Astrocyte of the spinal cord (primary cell): ENCODE results near the gene ABR.
A peak's percentile ranks its signal among the peaks of the same experiment; 100 is the strongest.

ENCODE experiments used
- DNase-seq: peaks from one replicate; pipeline ENCODE4 v3.0.0; 2011; ENCODE audit warnings: low read depth, low spot score
- H3K4me3 ChIP-seq: 2 replicates; pipeline ENCODE4 v1.5.1; 2011; ENCODE audit warnings: low read depth, mild to moderate bottlenecking, low read length, moderate library complexity
- CTCF ChIP-seq: IDR thresholded peaks from 2 replicates; pipeline ENCODE4 v1.5.1; 2012; ENCODE audit warnings: low read depth, mild to moderate bottlenecking, low read length, inconsistent platforms
- in situ Hi-C: cut with HindIII; loops from 2 replicates; pipeline ENCODE4 v1.10.0; 2017; ENCODE audit warnings: low sequenced_read_pairs

ABR gene

GRCh38 chr17:1009229-1010085 is 170.3 kb downstream of the ABR start:
- no peak for TF ChIP-seq CTCF
- H3K4me3 ChIP-seq, result no peak overlapping the region
- in situ Hi-C loops, result no loop called here
- DNase-seq, result no peak

DNA sequence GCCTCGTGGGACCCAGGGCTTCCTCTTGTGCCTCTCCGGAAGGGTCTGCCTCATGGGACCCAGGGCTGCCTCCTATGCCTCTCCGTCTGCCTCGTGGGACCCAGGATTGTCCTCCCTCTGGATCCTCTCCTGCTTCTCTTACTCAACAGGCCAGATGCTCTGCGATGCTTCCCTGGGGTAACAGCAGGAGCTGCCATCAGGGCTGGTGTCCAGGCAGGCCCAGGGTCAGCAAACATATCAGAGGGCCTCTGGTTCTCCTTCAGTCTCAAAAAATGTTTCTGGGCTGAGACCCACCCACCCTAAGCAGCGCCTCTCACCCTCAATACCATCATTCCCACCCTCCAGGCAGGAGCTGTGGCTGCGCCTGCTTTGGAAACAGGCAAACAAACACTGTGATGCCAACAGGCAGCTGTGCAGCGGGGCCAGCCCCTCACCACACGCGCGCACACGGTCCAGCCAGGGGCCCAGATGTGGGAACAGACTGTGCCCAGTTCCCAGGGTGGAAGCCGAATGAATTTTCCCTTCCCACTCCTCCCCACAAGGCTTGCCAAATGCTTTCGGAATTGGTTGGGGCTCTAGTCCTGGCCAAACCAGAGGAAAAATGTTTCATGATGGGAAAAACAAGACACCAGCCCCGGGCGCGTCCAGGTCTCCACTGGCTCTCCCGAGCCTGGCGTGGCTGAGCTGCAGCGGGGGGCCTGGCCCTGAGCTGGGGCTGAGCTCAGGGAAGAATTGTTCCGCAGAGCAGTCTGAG is 171.6 kb downstream of the ABR start:
- TF ChIP-seq CTCF, result no peak
- in situ Hi-C loops, result no loop called here
- no peak for DNase-seq
- no peak overlapping the region for H3K4me3 ChIP-seq

DNA sequence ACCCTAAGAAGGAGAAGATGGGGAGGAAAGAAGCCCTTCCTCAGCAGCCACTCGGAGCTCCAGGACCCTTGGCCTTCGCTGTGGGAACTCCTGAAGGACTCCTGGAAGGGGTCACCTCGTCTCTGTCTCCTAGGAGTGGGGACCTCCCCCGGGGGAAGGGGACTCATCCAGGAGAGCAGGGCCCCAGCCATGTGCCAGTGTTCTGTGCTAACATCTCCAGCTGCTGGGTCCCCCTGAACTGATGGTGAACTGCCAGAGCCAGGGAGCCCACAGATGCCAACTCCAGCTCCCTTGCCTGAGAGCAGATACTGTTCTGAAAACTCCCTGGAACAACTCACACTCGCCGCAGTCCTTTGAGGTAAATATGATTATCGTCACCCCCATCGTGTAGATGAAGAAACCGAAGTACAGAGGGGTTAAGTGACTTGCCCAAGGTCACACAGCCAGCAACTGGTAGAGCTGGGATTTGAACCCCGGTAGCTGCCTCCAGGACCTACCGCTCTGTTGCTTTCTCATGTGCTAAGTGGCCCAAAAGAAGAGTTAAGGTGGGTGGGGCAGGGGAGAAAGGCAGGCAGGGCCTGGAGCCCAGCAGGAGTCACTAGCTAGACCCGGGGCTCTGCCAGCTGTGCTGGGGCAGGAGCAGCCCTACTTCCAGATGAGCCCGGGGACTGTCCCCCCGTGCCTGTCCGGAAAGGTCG is 172.3 kb downstream of the ABR start:
- H3K4me3 ChIP-seq, result no peak overlapping the region
- in situ Hi-C loops, result no loop called here
- no peak for TF ChIP-seq CTCF
- DNase-seq, result no peak

- no peak overlapping the region for H3K4me3 ChIP-seq
- DNase-seq, result no peak
- in situ Hi-C loops, result no loop called here
- no peak for TF ChIP-seq CTCF
Measured at GRCh38 chr17:1006054-1006453, 173.7 kb downstream of the ABR start.

- peak; percentile 85 for DNase-seq
- in situ Hi-C loops, result no loop called here
- no peak overlapping the region for H3K4me3 ChIP-seq
- no peak for TF ChIP-seq CTCF
Measured at GRCh38 chr17:1005361-1005946, 174.3 kb downstream of the ABR start.

DNA sequence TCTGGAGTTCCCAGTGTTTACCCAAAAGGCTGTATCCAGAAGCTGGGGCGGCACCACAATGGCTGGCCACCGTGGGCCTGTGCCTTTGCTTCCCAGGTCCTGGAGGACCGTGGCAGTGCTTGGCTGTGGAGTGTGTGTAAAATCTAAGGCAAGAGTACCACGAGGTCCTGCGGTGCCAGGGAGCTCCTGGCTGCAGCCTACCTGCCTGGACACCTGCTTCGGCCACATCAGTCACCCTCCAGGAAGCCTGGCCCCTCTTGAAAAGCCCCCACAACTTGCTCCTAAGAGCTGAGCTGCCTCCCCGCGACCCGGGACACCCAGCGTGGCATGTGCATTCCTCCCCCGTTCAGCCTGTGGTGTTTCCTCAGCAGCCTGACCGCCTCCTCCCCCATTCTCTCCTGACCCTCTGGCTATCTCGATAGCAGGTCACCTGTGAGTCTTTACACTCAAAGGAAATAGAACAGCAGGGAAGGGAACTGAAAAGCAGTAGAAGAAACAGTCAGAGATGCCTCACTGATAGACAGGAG is 174.9 kb downstream of the ABR start:
- no peak for DNase-seq
- in situ Hi-C loops, result no loop called here
- no peak for TF ChIP-seq CTCF
- no peak overlapping the region for H3K4me3 ChIP-seq
